Natural killer cell (primary cell): ENCODE measurements around the gene GALNTL6. TPM values are rescaled to one million over a fixed set of nuclear protein-coding genes. Genes with fewer than 3 reads are reported as not detected.

ENCODE experiments used
- ATAC-seq, 3 donors: fragments of 150-1000 bp in 2 of 3; fragments of 200-7000 bp in 1 of 3; cut with Tn5 transposase; 1 replicate in 1 of 3; 2 replicates in 2 of 3; pipeline ENCODE4 v1.10.0; 2021; ENCODE audit warnings: mild to moderate bottlenecking in 2 of 3, moderate library complexity in 2 of 3
- DNase-seq, 2 donors: peaks; one replicate each; pipeline versions ENCODE4 v3.0.0 to v3.0.0-alpha.2; 2013 to 2021; ENCODE audit warnings: mixed read lengths in 1 of 2
- H3K27ac ChIP-seq: one replicate; pipeline ENCODE4 v1.5.1; 2013; ENCODE audit warnings: mild to moderate bottlenecking, low read length
- H3K27me3 ChIP-seq: one replicate; pipeline ENCODE4 v1.6.1; 2013; ENCODE audit warnings: low read length; ENCODE audit not compliant: control insufficient read depth, insufficient read depth
- H3K36me3 ChIP-seq: one replicate; pipeline ENCODE4 v1.6.1; 2013; ENCODE audit warnings: low read length; ENCODE audit not compliant: control insufficient read depth, insufficient read depth
- H3K4me1 ChIP-seq: one replicate; pipeline ENCODE4 v1.6.1; 2013; ENCODE audit warnings: low read length; ENCODE audit not compliant: control insufficient read depth, insufficient read depth
- H3K4me3 ChIP-seq: one replicate; pipeline ENCODE4 v1.5.1; 2013; ENCODE audit warnings: low read length
- H3K9me3 ChIP-seq: one replicate; pipeline ENCODE4 v1.6.1; 2013; ENCODE audit warnings: low read length; ENCODE audit not compliant: control insufficient read depth, insufficient read depth
- H3K27ac Mint-ChIP-seq, 2 donors: one replicate each; pipeline ENCODE4 v1.8.0; 2022; ENCODE audit warnings: mild to moderate bottlenecking in 2 of 2, mixed read lengths in 2 of 2, moderate library complexity in 1 of 2
- H3K27me3 Mint-ChIP-seq, 2 donors: one replicate each; pipeline ENCODE4 v1.8.0; 2022; ENCODE audit warnings: low read depth in 2 of 2, mixed read lengths in 2 of 2
- H3K36me3 Mint-ChIP-seq: one replicate; pipeline ENCODE4 v1.8.0; 2022; ENCODE audit warnings: mixed read lengths
- H3K4me1 Mint-ChIP-seq, 2 donors: one replicate each; pipeline ENCODE4 v1.8.0; 2022; ENCODE audit warnings: mixed read lengths in 2 of 2
- H3K4me3 Mint-ChIP-seq: one replicate; pipeline ENCODE4 v1.8.0; 2022; ENCODE audit warnings: mild to moderate bottlenecking, moderate library complexity, mixed read lengths
- H3K9me3 Mint-ChIP-seq, 2 donors: one replicate each; pipeline ENCODE4 v1.8.0; 2022; ENCODE audit warnings: mixed read lengths in 2 of 2
- CTCF ChIP-seq: fragments of 200-600 bp; IDR thresholded peaks from one replicate; pipeline ENCODE4 v1.8.0; 2022; ENCODE audit warnings: antibody characterized with exemption
- WGBS: methylation state at CpG from one replicate; pipeline ENCODE4 v1.1.7; 2013; ENCODE audit warnings: missing lambda C conversion rate; ENCODE audit not compliant: insufficient coverage; 5-methylcytosine and 5-hydroxymethylcytosine counted together
- intact Hi-C: fragments of 100-400 bp; cut with micrococcal nuclease; formaldehyde crosslinking; loops from one replicate; pipeline ENCODE4 v1.14.2; 2022
- total RNA-seq, 4 donors: library from RNA; stranded (reverse); fragments of 120-200 nt in 1 of 4; gene quantifications; one replicate each; pipeline versions ENCODE4 v1.2.3 to v1.2.4, GENCODE V29; 2013 to 2022

Gene GALNTL6
- total RNA-seq, 3 donors from 2014 or later (not counting 1 experiment from before 2014, with no cell fraction given) = not detected

- ATAC-seq (no peak), DNase-seq (no peak)
- intact Hi-C loops = no loop called here
- H3K27me3 ChIP-seq = no peaks in the 10 kb centered on the region
- H3K4me1 ChIP-seq = no peaks in the 10 kb centered on the region
- H3K36me3 ChIP-seq = no peaks in the 10 kb centered on the region
- H3K27ac ChIP-seq = no peak overlapping the region
- H3K9me3 ChIP-seq = no peaks in the 10 kb centered on the region
- Mint-ChIP-seq H3K36me3 (no peaks in the 10 kb centered on the region), H3K4me1 (no peaks in the 10 kb centered on the region), H3K27me3 (no peaks in the 10 kb centered on the region), H3K9me3 (no peaks in the 10 kb centered on the region), H3K4me3 (no peak overlapping the region), H3K27ac (no peak overlapping the region)
- 84% methylated on average over 5 of the region's 7 CpGs for WGBS
- H3K4me3 ChIP-seq = no peak overlapping the region
- TF ChIP-seq CTCF = no peak
These were observed 1185.6 kb downstream of the GALNTL6 start for GRCh38 chr4:172998527-172999469.

- H3K27ac Mint-ChIP-seq = no peak overlapping the region
- no peaks in the 10 kb centered on the region for H3K9me3 Mint-ChIP-seq
- DNase-seq (no peak), ATAC-seq (no peak)
- H3K27me3 Mint-ChIP-seq = peaks cover 0 to 4% of the 10 kb centered on the region in 2 donors
- intact Hi-C loops = no loop called here
- no peaks in the 10 kb centered on the region for H3K36me3 Mint-ChIP-seq
- no peaks in the 10 kb centered on the region for H3K4me1 Mint-ChIP-seq
- no peaks in the 10 kb centered on the region for H3K36me3 ChIP-seq
- H3K4me3 Mint-ChIP-seq = no peak overlapping the region
- H3K27me3 ChIP-seq = no peaks in the 10 kb centered on the region
- H3K27ac ChIP-seq = no peak overlapping the region
- no peak for TF ChIP-seq CTCF
- H3K9me3 ChIP-seq = no peaks in the 10 kb centered on the region
- H3K4me1 ChIP-seq = no peaks in the 10 kb centered on the region
- H3K4me3 ChIP-seq = no peak overlapping the region
These were observed 1188.4 kb downstream of the GALNTL6 start for GRCh38 chr4:173001571-173001970.

- WGBS = 93% methylated on average over 6 of the region's 6 CpGs
- no peak for TF ChIP-seq CTCF
- Histone ChIP-seq H3K4me3 (no peak overlapping the region), H3K36me3 (no peaks in the 10 kb centered on the region), H3K9me3 (no peaks in the 10 kb centered on the region), H3K4me1 (no peaks in the 10 kb centered on the region), H3K27me3 (no peaks in the 10 kb centered on the region), H3K27ac (no peak overlapping the region)
- H3K27me3 Mint-ChIP-seq = peaks cover 0 to 4% of the 10 kb centered on the region in 2 donors
- H3K36me3 Mint-ChIP-seq = no peaks in the 10 kb centered on the region
- ATAC-seq (no peak), DNase-seq (no peak)
- H3K4me3 Mint-ChIP-seq = no peak overlapping the region
- intact Hi-C loops = no loop called here
- no peak overlapping the region for H3K27ac Mint-ChIP-seq
- H3K9me3 Mint-ChIP-seq = no peaks in the 10 kb centered on the region
- no peaks in the 10 kb centered on the region for H3K4me1 Mint-ChIP-seq
These were observed 1189.8 kb downstream of the GALNTL6 start for GRCh38 chr4:173002830-173003561.
